ENCODE data around the gene SPTLC3.

SPTLC3 gene

DNA sequence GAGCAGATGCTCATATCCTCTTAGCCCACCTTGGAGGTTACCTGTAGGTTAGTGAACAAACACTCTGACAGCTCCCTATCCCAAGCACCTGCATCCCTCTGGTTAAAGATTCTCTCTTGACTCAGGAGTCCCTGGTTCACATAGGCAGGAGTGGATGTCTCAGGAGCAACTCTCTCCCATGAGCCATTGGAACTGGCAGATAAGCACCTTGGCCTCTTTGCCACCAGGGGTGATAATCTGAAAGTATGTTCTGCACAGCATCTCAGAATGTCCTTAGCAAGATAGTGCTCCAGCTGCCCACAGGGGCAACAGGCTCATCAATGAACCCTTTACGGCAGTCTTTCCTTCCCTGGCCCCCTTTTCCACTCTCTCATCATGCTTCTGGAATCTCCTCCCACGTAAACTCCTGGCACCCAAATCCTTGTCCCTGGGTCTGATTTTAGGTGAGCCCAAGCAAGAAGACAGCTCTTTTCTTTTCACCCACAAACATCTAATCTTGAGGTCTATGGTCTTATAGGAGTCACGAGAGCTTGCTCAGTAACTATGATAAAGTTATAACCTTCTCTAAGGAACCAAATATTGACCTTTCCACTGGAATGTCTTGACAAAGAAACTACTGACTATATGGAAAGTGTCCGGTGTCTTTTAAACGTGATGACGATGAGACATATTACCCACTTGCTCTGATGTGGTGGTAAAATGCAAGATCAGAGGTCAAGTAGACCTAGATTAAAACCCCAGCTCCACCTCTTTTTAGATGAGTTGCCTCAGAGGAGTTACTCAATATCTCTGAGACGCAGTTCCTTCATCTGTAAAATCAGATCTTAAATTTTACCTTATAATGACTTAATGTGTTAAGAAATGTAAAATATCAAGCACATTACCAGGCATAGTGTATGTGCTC is 172.5 kb downstream of the SPTLC3 start:
- TF ChIP-seq, protein P1, sequence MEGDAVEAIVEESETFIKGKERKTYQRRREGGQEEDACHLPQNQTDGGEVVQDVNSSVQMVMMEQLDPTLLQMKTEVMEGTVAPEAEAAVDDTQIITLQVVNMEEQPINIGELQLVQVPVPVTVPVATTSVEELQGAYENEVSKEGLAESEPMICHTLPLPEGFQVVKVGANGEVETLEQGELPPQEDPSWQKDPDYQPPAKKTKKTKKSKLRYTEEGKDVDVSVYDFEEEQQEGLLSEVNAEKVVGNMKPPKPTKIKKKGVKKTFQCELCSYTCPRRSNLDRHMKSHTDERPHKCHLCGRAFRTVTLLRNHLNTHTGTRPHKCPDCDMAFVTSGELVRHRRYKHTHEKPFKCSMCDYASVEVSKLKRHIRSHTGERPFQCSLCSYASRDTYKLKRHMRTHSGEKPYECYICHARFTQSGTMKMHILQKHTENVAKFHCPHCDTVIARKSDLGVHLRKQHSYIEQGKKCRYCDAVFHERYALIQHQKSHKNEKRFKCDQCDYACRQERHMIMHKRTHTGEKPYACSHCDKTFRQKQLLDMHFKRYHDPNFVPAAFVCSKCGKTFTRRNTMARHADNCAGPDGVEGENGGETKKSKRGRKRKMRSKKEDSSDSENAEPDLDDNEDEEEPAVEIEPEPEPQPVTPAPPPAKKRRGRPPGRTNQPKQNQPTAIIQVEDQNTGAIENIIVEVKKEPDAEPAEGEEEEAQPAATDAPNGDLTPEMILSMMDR (IDR thresholded peaks at IDR 0.05), result no peak

DNA sequence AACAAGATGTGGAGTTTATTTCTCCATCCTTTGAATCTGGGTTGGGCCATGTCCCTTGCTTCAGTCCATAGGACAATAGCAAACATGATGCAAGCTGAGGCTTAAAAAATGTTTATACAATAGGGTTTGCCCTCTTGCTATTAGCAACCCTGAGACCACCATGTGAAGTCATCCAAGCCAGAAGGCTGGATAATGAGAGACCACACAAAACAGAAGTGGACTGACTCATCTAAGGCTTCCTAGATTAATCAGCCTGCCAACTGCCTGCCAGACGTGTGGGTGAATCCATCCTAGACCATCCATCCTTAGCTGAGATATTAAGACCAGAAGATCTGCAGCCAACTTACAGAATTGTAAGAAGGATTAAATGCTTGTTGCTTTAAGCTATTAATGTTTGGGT is 174.2 kb downstream of the SPTLC3 start:
- TF ChIP-seq, protein P1 (IDR thresholded peaks at IDR 0.05), result no peak

DNA sequence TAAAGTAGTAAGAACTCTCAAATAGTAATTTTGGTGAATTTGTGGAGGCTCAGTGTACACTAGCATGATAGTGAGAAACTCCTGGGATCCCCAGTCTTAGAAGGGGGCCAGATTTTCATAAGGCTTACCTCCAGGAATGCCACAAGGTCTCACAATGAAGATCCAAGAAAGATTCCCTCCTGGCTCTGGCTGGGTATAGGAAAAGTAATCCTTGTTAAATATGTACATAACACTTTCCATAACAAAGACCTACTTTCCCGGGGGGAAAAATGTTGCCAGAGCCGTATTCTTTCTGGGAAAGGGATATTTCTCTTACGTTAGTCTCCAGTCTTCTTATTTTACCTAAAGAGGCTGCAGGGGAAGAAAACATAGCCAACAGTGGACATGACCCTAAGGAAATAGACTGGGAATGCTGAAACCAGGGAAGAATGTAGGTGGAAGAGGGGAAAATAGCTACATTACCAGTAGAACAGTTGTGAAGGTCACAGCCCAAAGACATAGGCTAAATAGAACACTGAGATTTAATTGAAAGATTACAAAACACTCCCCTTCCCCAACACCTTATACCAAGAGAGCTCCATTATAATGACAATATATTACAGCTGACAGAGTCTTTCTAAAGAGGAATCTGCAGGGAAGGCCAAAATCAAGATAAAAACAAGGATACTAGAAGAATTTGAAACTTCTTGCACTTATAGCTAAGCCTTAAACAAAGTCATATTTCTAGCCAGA is 177.4 kb downstream of the SPTLC3 start:
- TF ChIP-seq, protein P1 (IDR thresholded peaks at IDR 0.05), result no peak

DNA sequence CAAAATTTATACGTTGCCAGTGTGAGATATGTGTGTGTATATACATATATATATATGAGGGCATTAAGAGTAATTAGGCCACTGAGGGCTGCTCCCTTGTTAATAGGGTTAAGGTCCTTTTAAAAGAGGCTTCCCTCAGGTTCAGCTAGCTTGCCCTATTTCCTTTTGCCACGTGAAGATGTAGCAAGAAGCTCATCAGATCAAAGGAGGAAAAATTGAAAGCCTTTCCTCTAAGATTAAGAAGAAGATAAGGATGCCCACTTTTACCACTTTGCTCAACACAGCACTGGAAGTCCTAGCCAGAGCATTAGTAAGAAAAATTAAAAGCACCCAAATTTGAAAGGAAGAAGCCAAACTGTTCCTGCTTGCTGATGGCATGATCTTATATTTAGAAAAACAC is 179.1 kb downstream of the SPTLC3 start:
- TF ChIP-seq, protein P1 (IDR thresholded peaks at IDR 0.05), result no peak

DNA sequence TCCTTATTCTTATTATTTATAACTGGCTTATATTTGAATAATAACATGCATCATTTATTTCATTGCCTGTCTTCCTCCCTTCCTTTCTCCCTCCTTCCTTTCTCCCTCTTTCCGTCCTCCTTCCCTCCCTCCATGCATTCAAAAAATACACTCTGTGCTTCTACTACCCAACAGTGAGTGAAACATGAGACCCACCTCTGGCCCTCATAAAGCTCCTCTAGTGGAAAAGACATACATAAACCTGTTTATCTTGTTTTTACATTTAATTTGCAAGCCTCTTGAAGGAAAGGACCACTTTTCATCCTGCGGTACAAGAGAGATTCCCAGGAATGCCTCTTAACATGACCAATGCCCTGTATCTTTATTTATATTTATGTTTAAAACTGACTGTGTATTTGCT is 190.5 kb downstream of the SPTLC3 start:
- TF ChIP-seq, protein P1 (IDR thresholded peaks at IDR 0.05), result no peak

DNA sequence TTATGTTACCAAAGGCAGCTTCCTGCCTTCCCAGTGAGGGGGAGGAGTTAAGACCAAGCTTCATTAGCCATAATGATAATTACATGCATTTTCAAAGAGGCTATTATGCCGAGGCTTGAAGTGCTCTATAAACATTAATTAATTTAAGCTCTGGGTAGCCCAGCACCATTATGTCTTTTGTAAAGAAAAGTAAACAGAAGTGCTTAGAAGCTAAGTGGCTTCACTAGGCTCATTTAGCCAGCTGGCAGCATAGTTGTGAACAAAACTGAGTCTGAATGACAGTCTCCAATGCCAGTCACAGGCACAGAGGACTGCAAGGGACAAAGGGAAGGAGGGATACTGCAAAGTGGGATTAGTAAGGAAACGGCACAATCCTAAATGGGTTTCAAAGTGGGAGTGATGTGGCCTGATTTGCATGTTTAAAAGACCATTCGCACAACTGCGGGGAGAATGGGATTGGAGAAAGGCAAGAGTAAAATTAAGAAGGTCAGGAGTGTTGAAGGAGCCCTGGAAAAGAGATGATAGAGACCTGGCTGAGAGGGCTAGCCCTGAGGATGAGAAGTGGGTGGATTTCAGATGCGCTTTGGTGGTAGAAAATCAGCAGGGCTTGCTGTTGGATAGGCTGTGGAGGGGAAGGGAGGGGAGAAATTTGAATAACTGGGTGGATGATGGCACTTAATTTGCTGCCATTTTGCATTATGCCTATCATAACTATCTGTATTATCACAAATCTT is 192.2 kb downstream of the SPTLC3 start:
- TF ChIP-seq, protein P1 (IDR thresholded peaks at IDR 0.05), result no peak

DNA sequence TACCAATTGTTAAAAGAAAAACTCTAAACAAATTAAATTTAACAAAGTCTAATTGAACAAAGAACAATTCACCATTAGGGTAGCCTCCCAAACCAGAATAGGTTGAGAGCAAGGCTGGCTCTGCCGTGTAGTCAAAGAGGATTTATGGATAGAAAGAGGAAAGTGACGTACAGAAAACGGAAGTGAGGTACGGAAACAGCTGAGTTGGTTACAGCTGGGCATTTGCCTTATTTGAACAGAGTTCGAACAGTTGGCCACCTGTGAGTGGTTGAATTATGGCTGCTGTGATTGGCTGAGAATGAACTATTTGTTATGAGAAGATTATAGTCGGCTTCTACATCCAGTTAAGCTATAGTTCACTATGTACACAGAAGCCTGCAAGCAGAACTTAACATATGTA is 193.8 kb downstream of the SPTLC3 start:
- TF ChIP-seq, protein P1 (IDR thresholded peaks at IDR 0.05), result no peak

All from LNCAP (cell line).